ENCODE data around the gene TPCN1. TPM values are rescaled to one million over a fixed set of nuclear protein-coding genes. Genes with fewer than 3 reads are reported as not detected.

TPCN1 gene
- total RNA-seq, 1 experiment from 2014 or later = 29.7 TPM

GRCh38 chr12:113278141-113278540 lies 56.9 kb downstream of the TPCN1 start:
- CTCF ChIA-PET = no interaction called here

More at GRCh38 chr12:113278141-113278540, 56.9 kb downstream of the TPCN1 start:
- POLR2A ChIA-PET = no interaction called here
- RAD21 ChIA-PET (ENCODE audit: low non-redundant PET in 1 of 2, low total read pairs in 2 of 2, uncharacterized antibody in 2 of 2, unreplicated experiment in 2 of 2) = no interaction called here
- Histone ChIP-seq H3K9me2 (ENCODE audit: insufficient read depth) (no peaks in the 10 kb centered on the region), H3K36me3 (ENCODE audit: control insufficient read depth in 1 of 2, insufficient read depth in 2 of 2, low read length in 2 of 2) (peaks cover 0 to 5% of the 10 kb centered on the region in 2 experiments; a peak in 1 of 4 replicates), H3K4me3 (replicated peaks in 1 of 2; ENCODE audit: low read depth in 1 of 2, low read length in 2 of 2) (no peak overlapping the region), H3K27me3 (ENCODE audit: insufficient read depth, low read length) (no peaks in the 10 kb centered on the region), H3K4me1 (ENCODE audit: control insufficient read depth in 1 of 2, insufficient read depth in 2 of 2, low read length in 2 of 2) (no peaks in the 10 kb centered on the region), H3K27ac (ENCODE audit: low read depth, low read length) (no peak overlapping the region), H4K20me1 (ENCODE audit: insufficient read depth) (no peaks in the 10 kb centered on the region), H3K9ac (ENCODE audit: low read length) (no peak overlapping the region), H3K9me3 (ENCODE audit: control insufficient read depth in 1 of 2, insufficient read depth in 1 of 2, low read depth in 1 of 2, low read length in 2 of 2) (no peaks in the 10 kb centered on the region), H3K79me2 (ENCODE audit: insufficient read depth, low read length) (no peaks in the 10 kb centered on the region), H2AFZ (ENCODE audit: low read depth, low read length, poor library complexity, severe bottlenecking) (no peak overlapping the region), H3K4me2 (ENCODE audit: low read length) (no peak overlapping the region)
- no peak for DNase-seq (ENCODE audit: low read depth, low spot score)
- no peak for ATAC-seq
- TF ChIP-seq CTCF (IDR thresholded peaks at IDR 0.05 in 2 of 3, conservative IDR thresholded peaks at IDR 0.05 in 1 of 3; ENCODE audit: borderline replicate concordance in 1 of 3, insufficient read depth in 1 of 3, low read depth in 2 of 3, low read length in 2 of 3) (no peak), CEBPB (IDR thresholded peaks at IDR 0.05; ENCODE audit: low read depth) (no peak), SP1 (IDR thresholded peaks at IDR 0.05; ENCODE audit: low read depth) (no peak), POLR2A (IDR thresholded peaks at IDR 0.05; ENCODE audit: borderline replicate concordance, extremely low read depth, insufficient read depth, insufficient read length) (no peak), EZH2 (IDR thresholded peaks at IDR 0.05) (no peak), MAX (IDR thresholded peaks at IDR 0.05) (no peak), ZFX (IDR thresholded peaks at IDR 0.05) (no peak), EZH2phosphoT487 (IDR thresholded peaks at IDR 0.05; ENCODE audit: borderline replicate concordance) (no peak), EGR1 (IDR thresholded peaks at IDR 0.05; ENCODE audit: low read depth) (no peak), REST (IDR thresholded peaks at IDR 0.05; ENCODE audit: low read depth) (no peak), CBX3 (IDR thresholded peaks at IDR 0.05; ENCODE audit: low read depth) (no peak), ELF1 (IDR thresholded peaks at IDR 0.05; ENCODE audit: borderline replicate concordance, low read depth) (no peak), SIN3A (IDR thresholded peaks at IDR 0.05; ENCODE audit: low read depth) (no peak), SRF (IDR thresholded peaks at IDR 0.05; ENCODE audit: low read depth) (no peak), FOSL1 (IDR thresholded peaks at IDR 0.05; ENCODE audit: low read depth) (no peak), POLR2AphosphoS5 (IDR thresholded peaks at IDR 0.05; ENCODE audit: low read depth, low read length) (no peak), RAD21 (IDR thresholded peaks at IDR 0.05; ENCODE audit: low read depth) (no peak), ZNF274 (IDR thresholded peaks at IDR 0.05; ENCODE audit: low read depth, low read length) (no peak), ATF3 (IDR thresholded peaks at IDR 0.05) (no peak), TCF7L2 (IDR thresholded peaks at IDR 0.05; ENCODE audit: borderline replicate concordance, extremely low read depth, insufficient read depth, insufficient read length) (no peak)
- BruUV-seq (replicated peaks) = no TSS peak
- intact Hi-C loops (cut with micrococcal nuclease) = no loop called here

All from HCT116 (cell line).